Activated T-helper 9 cell treated with anti-CD3 and anti-CD28 coated beads, Interleukin-2, amount 50 U/mL, for 16 hours (primary cell): ENCODE results near the gene SOHLH1.

Experiments
- DNase-seq: peaks from one replicate; pipeline ENCODE4 v3.0.0-alpha.2; 2020; ENCODE audit warnings: low read depth

The SOHLH1 gene

GRCh38 chr9:135729480-135729879 is 30.2 kb upstream of the SOHLH1 start:
- no peak for DNase-seq

GRCh38 chr9:135728436-135729110 is 29.3 kb upstream of the SOHLH1 start:
- no peak for DNase-seq

- no peak for DNase-seq
Observed at GRCh38 chr9:135727257-135727875, 28.1 kb upstream of the SOHLH1 start.

GRCh38 chr9:135726138-135726853 is 27.0 kb upstream of the SOHLH1 start:
- no peak for DNase-seq

- no peak for DNase-seq
Observed at GRCh38 chr9:135724186-135724787, 25.0 kb upstream of the SOHLH1 start.

- no peak for DNase-seq
Observed at GRCh38 chr9:135722365-135722764, 23.1 kb upstream of the SOHLH1 start.

- no peak for DNase-seq
Observed at GRCh38 chr9:135719472-135719871, 20.2 kb upstream of the SOHLH1 start.

GRCh38 chr9:135718616-135719015 is 19.3 kb upstream of the SOHLH1 start:
- no peak for DNase-seq

- DNase-seq = no peak
Observed at GRCh38 chr9:135717410-135717809, 18.1 kb upstream of the SOHLH1 start.

GRCh38 chr9:135716045-135716444 is 16.8 kb upstream of the SOHLH1 start:
- no peak for DNase-seq

- DNase-seq = no peak
Observed at GRCh38 chr9:135715056-135715595, 15.8 kb upstream of the SOHLH1 start.

GRCh38 chr9:135714242-135715055 is 15.2 kb upstream of the SOHLH1 start:
- DNase-seq = no peak

- no peak for DNase-seq
Observed at GRCh38 chr9:135712613-135713295, 13.5 kb upstream of the SOHLH1 start.

- no peak for DNase-seq
Observed at GRCh38 chr9:135711881-135712280, 12.6 kb upstream of the SOHLH1 start.

GRCh38 chr9:135711391-135711790 is 12.1 kb upstream of the SOHLH1 start:
- DNase-seq = no peak

- DNase-seq = no peak
Observed at GRCh38 chr9:135708164-135708563, 8.9 kb upstream of the SOHLH1 start.

GRCh38 chr9:135707252-135708138 is 8.2 kb upstream of the SOHLH1 start:
- no peak for DNase-seq

GRCh38 chr9:135706288-135706687 is 7.0 kb upstream of the SOHLH1 start:
- DNase-seq = no peak

GRCh38 chr9:135705376-135705775 is 6.1 kb upstream of the SOHLH1 start:
- no peak for DNase-seq

GRCh38 chr9:135704483-135704882 is 5.2 kb upstream of the SOHLH1 start:
- no peak for DNase-seq
